GM12874 (cell line): ENCODE data around the gene UTP4.

Experiments used
- TF ChIP-seq, protein P1 (sequence below): IDR thresholded peaks from 2 replicates; pipeline ENCODE4 v1.5.1; 2011; ENCODE audit warnings: low read depth, mild to moderate bottlenecking, control low read depth, low read length, moderate library complexity; ENCODE audit not compliant: insufficient read depth

UTP4 gene

DNA sequence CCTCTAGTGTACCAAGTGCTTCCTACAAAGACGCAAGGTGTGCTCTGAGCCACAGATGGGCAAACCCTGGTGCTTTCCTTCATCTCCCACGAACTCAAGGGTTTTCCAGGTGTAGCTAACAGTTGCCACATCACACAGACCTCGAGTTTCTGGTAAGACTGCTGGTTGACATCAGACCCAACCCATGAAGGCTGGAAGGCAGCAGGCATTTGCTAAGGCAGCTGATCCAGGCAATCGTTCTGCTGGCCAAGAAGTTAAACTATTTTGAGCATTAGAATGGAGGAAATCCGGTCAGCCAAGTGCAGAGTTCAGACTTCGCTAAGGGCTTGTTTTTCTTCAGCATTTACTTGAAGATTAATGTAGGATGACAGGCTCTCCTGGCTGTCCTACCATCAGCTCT, 15.5 kb upstream of the UTP4 start:
- TF ChIP-seq, protein P1, sequence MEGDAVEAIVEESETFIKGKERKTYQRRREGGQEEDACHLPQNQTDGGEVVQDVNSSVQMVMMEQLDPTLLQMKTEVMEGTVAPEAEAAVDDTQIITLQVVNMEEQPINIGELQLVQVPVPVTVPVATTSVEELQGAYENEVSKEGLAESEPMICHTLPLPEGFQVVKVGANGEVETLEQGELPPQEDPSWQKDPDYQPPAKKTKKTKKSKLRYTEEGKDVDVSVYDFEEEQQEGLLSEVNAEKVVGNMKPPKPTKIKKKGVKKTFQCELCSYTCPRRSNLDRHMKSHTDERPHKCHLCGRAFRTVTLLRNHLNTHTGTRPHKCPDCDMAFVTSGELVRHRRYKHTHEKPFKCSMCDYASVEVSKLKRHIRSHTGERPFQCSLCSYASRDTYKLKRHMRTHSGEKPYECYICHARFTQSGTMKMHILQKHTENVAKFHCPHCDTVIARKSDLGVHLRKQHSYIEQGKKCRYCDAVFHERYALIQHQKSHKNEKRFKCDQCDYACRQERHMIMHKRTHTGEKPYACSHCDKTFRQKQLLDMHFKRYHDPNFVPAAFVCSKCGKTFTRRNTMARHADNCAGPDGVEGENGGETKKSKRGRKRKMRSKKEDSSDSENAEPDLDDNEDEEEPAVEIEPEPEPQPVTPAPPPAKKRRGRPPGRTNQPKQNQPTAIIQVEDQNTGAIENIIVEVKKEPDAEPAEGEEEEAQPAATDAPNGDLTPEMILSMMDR: no peak

- TF ChIP-seq, protein P1: no peak
Observed at GRCh38 chr16:69118468-69118867, 14.0 kb upstream of the UTP4 start.

GRCh38 chr16:69118994-69119393, 13.5 kb upstream of the UTP4 start:
- TF ChIP-seq, protein P1: no peak

GRCh38 chr16:69119536-69119935, 12.9 kb upstream of the UTP4 start:
- TF ChIP-seq, protein P1: no peak

- TF ChIP-seq, protein P1: no peak
Observed at GRCh38 chr16:69120096-69120664, 12.3 kb upstream of the UTP4 start.

GRCh38 chr16:69123910-69124309, 8.5 kb upstream of the UTP4 start:
- TF ChIP-seq, protein P1: peak; percentile 46; the same call in 1 of the 2 replicates

GRCh38 chr16:69126221-69126620, 6.2 kb upstream of the UTP4 start:
- TF ChIP-seq, protein P1: no peak

DNA sequence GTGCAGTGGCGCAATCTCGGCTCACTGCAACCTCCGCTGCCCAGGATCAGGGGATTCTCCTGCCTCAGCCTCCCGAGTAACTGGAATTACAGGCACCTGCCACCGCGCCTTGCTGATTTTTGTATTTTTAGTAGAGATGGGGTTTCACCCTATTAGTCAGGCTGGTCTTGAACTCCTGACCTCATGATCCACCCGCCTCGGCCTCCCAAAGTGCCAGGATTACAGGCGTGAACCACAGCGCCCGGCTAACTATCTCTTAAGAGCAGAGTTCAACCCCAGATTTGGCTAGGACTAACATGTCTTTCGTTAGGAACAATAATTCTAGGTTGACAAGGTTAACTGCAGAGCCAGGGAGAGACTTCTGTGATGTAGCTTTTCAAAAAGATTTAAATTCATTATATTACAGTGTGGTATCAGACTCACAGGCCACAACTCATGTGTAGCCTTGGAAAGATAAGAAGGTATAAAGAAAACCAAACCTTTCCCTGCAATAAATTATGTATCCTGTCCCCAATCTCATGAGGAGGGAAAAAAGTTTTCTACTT, 4.4 kb upstream of the UTP4 start:
- TF ChIP-seq, protein P1: no peak
